GM13977 (cell line): ENCODE measurements around the gene HOXA11.

Experiments
- DNase-seq: peaks from one replicate; pipeline ENCODE4 v3.0.0; 2012; ENCODE audit warnings: low spot score
- CTCF ChIP-seq: IDR thresholded peaks from 2 replicates; pipeline ENCODE4 v1.5.1; 2012; ENCODE audit warnings: mild to moderate bottlenecking, control low read depth; ENCODE audit not compliant: insufficient read depth; ENCODE audit errors: extremely low read depth, missing control alignments
- in situ Hi-C: fragments of 300-500 bp; cut with MboI; formaldehyde crosslinking; loops from one replicate; pipeline ENCODE4 v1.12.0; 2022; ENCODE audit warnings: low sequenced_read_pairs, low pct_unique_long_range_greater_than_20kb, mixed read lengths, inconsistent platforms; ENCODE audit not compliant: unreplicated experiment

HOXA11 gene

GRCh38 chr7:27207348-27207985 is 22.4 kb upstream of the HOXA11 start:
- TF ChIP-seq CTCF = no peak
- no peak for DNase-seq
- in situ Hi-C loops = loop anchor here (10.0 kb wide), 1 partner anchor 717 kb away; no protein-coding TSS in a partner anchor

DNA sequence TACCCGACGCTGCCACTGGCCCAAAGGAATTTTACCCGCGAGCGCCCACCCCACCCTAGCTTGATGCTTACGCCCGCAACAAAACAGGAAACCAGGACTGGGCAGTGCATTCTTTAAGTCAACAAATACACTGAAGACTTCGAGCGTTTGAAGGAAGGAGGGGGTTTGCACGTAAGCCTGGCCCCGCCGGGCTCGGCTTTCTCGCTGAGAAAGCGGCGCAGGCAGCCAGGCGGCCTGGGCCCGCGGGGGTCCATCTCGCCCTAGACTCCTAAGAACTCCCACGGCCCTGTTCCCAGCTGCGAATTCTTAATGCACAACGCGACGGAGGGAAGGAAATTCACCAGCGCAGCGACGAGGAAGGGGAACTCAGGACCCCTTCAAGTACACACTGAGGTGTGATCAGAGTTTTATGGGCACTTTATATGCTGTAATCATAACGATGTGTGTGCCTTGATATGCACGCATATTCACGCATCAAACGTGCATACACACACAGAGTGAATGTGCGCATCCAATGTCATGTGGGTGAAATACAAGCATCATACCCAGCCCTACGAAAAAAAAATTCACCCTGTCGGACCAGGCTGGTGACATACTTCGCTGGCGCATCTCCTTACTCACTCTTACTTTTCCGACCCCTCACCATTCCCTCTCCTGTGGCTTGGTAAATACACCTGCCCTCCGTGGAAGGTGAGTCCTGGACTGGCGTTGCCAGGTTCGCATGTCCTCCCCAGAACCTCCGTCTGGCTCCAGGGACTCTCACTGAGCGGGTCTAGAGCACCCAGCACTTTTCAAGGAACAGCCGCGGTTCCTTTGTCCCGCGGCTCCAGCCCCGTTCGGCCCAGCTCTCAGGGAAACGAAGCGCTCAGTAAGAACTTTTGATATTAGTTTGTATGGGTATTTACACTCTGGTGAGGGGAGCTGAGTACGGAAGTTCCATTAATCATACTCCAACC is 20.6 kb upstream of the HOXA11 start:
- TF ChIP-seq CTCF = no peak
- DNase-seq = no peak
- in situ Hi-C loops = loop anchor here (10.0 kb wide), 1 partner anchor 719 kb away; no protein-coding TSS in a partner anchor

DNA sequence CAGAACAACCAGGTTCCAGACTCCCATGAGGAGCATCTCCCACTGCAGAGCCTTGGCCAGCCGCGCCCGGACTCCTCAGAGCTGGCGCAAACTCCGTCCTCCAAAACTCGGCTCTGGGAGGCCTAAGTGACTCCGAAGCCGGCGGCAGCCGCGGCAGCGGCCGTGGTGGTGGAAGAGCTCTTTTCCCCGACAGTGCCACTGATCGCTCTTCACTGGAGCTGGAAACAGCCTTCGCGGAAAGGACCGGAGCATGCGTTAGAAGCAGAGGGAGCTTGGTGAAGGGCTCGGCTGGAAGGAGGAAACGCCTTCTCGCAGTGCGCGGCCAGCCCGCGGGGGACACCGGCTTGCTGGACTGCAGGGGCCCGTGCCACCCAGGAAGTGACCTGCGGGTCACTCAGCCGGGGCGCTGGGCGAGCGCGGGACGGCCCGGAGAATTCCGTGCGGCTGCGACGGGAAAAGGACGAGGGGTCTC is 19.9 kb upstream of the HOXA11 start:
- DNase-seq = no peak
- no peak for TF ChIP-seq CTCF
- in situ Hi-C loops = loop anchor here (10.0 kb wide), 1 partner anchor 720 kb away; no protein-coding TSS in a partner anchor

DNA sequence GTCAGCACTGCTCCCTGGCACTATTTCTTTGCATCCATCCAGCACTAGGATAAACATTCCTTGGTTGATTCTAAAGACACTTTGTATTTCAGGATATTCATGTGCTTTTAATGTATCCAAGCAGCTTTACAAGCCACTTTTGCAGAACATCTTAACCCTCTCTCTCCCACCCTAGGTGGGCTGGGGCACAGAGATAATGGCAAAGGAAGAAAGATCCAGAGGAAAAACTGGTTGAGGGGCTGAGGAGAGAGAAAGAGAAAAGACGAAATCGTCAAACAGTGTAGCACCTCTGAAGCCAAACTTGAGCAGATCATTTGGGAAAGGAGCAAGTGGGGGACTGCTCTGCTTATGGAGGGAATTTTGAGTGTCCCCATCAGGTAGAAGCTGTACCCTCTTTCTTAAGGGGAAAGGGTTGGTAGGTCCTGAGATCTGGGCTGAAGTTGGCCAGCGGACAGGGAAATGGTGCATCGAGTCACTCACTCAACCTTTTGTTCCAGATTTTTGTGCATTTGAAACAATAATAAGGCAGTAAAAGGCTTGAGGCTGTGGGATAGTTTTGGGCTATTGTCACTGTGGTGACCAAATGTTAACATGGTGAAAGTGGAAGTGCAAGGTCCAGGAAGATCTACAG is 19.0 kb upstream of the HOXA11 start:
- in situ Hi-C loops = loop anchor here (10.0 kb wide), 1 partner anchor 721 kb away; no protein-coding TSS in a partner anchor
- no peak for DNase-seq
- no peak for TF ChIP-seq CTCF

GRCh38 chr7:27203365-27203953 is 18.4 kb upstream of the HOXA11 start:
- DNase-seq = no peak
- in situ Hi-C loops = loop anchor here (10.0 kb wide), 1 partner anchor 721 kb away; no protein-coding TSS in a partner anchor
- TF ChIP-seq CTCF = no peak

DNA sequence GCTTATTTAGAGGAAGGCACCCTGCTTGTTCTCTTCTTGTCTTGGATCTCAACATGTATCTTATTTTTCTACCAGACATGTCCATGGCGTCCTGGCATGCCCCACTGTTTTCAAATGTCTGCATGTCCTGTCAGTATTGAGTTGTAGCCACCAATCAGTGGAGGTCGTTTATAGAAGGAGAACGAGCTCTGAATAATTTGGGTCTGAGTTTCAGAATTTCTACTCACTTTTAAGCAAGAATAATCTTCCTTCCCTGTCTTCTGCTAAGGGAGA is 17.8 kb upstream of the HOXA11 start:
- in situ Hi-C loops = loop anchor here (10.0 kb wide), 1 partner anchor 722 kb away; no protein-coding TSS in a partner anchor
- no peak for TF ChIP-seq CTCF
- no peak for DNase-seq
